NCI-H2107 treated with DMSO at 0.1 percent for 48 hours (cell line): Measurements from ENCODE around the gene OSCP1.
A peak's percentile ranks its signal among the peaks of the same experiment; 100 is the strongest.

ENCODE experiments used
- DNase-seq: peaks from one replicate; lab custom pipeline; 2025; ENCODE audit not compliant: unreplicated experiment; lab: John Stamatoyannopoulos, UW

Gene OSCP1

GRCh38 chr1:36411674-36412648 lies 38.3 kb downstream of the OSCP1 start:
- no peak for DNase-seq

GRCh38 chr1:36408479-36408878 lies 41.8 kb downstream of the OSCP1 start:
- DNase-seq, result no peak

GRCh38 chr1:36406440-36406839 lies 43.8 kb downstream of the OSCP1 start:
- no peak for DNase-seq

DNA sequence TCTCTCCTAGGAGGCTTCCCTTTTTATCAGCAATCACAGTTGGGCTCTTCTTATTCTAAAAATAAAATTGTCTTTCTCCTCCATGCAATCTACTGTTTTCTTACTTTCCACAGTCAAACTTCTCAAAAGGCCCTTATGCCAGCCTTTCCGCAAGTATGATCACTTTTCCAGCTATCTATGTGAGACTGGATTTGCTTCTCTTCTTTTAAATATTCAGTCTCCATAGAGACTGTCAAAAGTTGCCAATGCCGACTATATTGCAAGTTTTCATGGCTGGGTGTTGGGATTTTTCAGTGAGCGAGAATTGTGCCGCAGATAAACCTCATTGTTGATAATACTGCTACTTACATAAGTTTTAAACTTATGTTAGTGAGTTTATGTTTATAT lies 47.8 kb downstream of the OSCP1 start:
- DNase-seq, result no peak

DNA sequence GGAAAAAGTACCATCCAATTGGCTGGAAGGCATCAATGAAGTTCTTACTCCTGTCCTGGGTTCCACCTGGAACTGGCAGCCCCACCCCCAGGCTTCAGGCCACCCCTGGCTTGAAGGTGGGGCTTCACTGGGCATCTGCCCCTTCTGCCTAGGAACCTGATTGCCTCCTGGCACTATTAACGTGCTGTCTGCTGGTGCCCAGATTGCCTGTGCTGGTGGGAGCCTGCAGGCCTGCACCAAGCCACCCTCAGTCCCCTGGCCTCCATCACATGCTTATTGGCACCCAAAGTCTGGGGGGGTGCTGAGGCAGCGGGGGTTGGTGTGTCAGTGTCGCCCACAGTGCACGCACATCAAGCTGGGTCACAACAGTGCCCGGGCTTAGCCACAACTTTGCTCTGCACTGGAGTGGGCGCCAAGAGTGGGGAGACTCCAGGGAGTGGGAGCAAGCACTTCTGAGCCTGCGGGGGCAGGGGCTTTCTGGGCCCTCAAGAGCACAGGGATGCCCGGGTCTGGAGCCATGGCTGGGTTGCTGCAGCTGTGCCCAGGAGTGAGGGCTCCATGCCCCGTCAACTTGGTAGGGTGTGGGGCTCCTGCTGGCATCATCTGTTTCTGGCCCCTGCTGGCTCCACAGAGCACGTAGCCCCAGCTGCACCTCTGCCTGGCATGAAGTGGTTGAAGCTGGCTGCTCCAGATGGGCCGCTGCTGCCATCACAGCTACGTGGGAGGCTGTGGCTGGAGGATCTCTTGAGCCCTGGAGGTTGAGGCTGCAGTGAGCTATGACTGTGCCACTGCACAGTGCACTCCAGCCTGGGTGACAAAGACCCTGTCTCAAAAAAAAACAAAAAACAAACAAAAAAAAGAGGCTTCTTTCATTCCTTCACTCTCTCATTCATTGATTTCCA lies 48.4 kb downstream of the OSCP1 start:
- DNase-seq, result no peak

- DNase-seq, result no peak
These were observed 49.2 kb downstream of the OSCP1 start for GRCh38 chr1:36400825-36401601.

- DNase-seq, result no peak
These were observed 49.8 kb downstream of the OSCP1 start for GRCh38 chr1:36400514-36400824.

- no peak for DNase-seq
These were observed 51.8 kb downstream of the OSCP1 start for GRCh38 chr1:36398370-36398977.

GRCh38 chr1:36397378-36398230 lies 52.6 kb downstream of the OSCP1 start, which contains the start of gene LSM10:
TSS of gene LSM10 (minus strand) at chr1:36397908. CDS start at chr1:36394129, 3,779 bp downstream.
- peak; percentile 72 for DNase-seq

GRCh38 chr1:36397083-36397377 lies 53.2 kb downstream of the OSCP1 start:
- no peak for DNase-seq

GRCh38 chr1:36396359-36396758 lies 53.9 kb downstream of the OSCP1 start:
- no peak for DNase-seq

GRCh38 chr1:36393686-36394085 lies 56.6 kb downstream of the OSCP1 start:
- no peak for DNase-seq

GRCh38 chr1:36392836-36393235 lies 57.4 kb downstream of the OSCP1 start:
- no peak for DNase-seq

GRCh38 chr1:36391271-36391670 lies 59.0 kb downstream of the OSCP1 start:
- no peak for DNase-seq

DNA sequence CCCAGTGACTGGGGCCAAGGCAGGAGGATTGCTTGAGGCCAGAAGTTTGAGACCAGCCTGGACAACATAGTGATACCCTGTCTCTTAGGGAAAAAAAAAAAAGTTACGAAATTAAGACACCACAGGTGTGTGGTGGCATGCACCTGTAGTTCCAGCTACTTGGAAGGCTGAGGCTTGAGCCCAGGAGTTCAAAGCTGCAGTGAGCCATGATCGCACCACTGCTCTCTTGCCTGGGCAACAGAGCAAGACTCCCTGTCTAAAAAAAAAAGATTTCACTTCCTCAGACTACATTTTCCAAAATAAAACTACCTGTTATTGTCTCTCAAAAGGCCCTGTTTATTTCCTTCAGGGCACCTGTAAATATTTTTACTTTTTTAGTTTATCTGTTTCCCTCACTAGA lies 59.8 kb downstream of the OSCP1 start:
- no peak for DNase-seq

DNA sequence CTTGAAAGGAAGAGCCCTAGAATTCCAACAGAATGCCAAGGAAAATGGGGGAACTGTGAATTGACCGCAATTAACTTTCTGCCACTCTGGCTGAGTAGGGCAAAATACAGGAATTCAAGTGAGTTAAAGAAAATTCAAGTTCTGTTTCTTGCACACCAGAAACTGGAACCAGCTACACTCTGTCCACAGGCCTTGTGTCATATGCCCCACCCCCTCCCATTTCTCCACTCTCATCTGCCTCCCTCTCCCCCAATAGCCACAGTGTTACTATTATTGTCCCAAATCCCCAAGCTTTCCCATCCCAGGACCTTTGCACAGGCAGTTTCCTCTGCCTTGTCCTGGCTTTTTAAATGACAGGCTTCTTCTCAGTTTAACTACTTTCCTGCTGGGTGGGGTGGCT lies 60.3 kb downstream of the OSCP1 start:
- DNase-seq, result no peak

DNA sequence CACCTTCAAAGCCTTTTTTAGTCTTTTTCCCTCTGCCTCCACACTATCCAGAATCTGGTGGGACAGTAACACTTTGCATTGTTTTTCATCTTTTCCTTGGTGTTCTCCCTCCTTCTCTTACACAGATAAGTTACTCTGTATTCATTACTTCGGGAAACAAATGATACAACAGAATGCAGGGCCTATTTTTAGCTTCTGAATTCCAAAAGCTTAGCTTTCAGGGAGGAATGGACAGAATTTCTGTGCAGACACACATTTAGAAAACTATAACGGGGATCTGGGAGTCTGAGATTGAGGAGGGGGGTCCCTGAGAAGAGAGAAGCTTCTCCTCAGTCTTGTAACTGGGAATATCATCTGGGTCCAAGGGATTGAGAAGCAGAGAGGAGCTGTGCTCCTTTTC lies 61.0 kb downstream of the OSCP1 start:
- no peak for DNase-seq

DNA sequence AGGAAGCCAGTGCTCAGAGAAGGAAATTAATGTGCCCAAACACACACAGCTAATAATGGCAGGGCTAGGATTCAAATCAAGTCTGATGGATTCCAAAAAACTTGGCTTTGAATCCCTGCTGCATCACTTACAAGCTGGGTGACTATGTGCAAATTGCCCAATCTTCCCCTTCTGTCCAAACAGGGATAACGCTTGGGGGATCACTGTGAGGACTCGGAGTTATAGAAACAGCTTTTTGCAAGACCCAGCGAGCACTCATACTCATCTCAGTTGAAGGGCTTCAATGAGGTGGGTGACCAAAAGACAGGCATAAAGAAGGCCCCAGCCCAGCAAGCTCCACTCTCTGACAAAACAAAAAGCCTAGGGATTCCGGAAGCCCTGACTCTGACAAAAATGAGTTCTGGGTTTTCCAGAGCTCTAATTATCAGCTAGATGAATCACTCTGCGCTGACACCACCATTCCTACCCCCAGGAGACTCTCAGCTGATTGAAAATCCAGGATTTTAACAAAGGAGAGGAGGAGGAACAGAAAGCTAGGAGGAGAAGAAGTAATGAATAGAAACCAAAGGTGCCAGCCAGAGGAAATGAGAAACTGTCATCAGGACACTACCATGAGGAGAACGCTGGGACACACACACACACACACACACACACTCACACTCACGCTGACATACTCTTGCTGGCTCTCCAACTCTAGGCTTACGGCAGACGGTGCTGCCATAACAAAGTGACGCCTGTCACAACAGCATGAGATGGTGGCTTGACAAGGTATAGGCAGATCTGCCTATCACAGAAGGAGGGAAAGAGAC lies 62.9 kb downstream of the OSCP1 start:
- DNase-seq, result no peak
